Naive thymus-derived CD8-positive, alpha-beta T cell (primary cell): Measurements from ENCODE around the gene CYGB. TPM values are rescaled to one million over a fixed set of nuclear protein-coding genes. Genes with fewer than 3 reads are reported as not detected.

Source experiments
- ATAC-seq, 2 donors: fragments of 150-1000 bp; cut with Tn5 transposase in 1 of 2; sonication (Bioruptor Pico), chemical (Tn5 transposase) in 1 of 2; 1 replicate in 1 of 2; 2 replicates in 1 of 2; pipeline ENCODE4 v1.10.0; 2021; ENCODE audit warnings: mild to moderate bottlenecking in 2 of 2, moderate library complexity in 2 of 2
- POLR2A ChIA-PET: fragments of 350-600 bp; sonication (Branson Sonifier 250); formaldehyde crosslinking; loops from one replicate; lab custom pipeline; 2021; ENCODE audit warnings: antibody characterized with exemption; lab: Charles Lee
- DNase-seq, 10 donors: peaks; one replicate each; pipeline versions ENCODE4 v3.0.0 to v3.0.0-alpha.2; 2020 to 2022
- H3K27ac Mint-ChIP-seq, 10 donors: one replicate each; pipeline ENCODE4 v1.8.0; 2020 to 2022; ENCODE audit warnings: mild to moderate bottlenecking in 10 of 10, mixed read lengths in 10 of 10, moderate library complexity in 4 of 10, inconsistent platforms in 1 of 10
- H3K27me3 Mint-ChIP-seq, 5 donors: one replicate each; pipeline ENCODE4 v1.8.0; 2021 to 2022; ENCODE audit warnings: mixed read lengths in 5 of 5
- H3K36me3 Mint-ChIP-seq, 3 donors: one replicate each; pipeline ENCODE4 v1.8.0; 2020 to 2022; ENCODE audit warnings: mixed read lengths in 3 of 3, mild to moderate bottlenecking in 2 of 3, inconsistent platforms in 1 of 3
- H3K4me1 Mint-ChIP-seq, 4 donors: one replicate each; pipeline ENCODE4 v1.8.0; 2021 to 2022; ENCODE audit warnings: mixed read lengths in 4 of 4
- H3K4me3 Mint-ChIP-seq, 10 donors: one replicate each; pipeline ENCODE4 v1.8.0; 2020 to 2022; ENCODE audit warnings: mild to moderate bottlenecking in 10 of 10, mixed read lengths in 10 of 10, moderate library complexity in 6 of 10, inconsistent platforms in 1 of 10
- H3K9me3 Mint-ChIP-seq, 9 donors: one replicate each; pipeline ENCODE4 v1.8.0; 2020 to 2022; ENCODE audit warnings: mixed read lengths in 9 of 9, mild to moderate bottlenecking in 3 of 9, inconsistent platforms in 1 of 9, moderate library complexity in 1 of 9
- polyA plus RNA-seq, 3 donors: library from polyadenylated mRNA; unstranded; fragments of 300-500 nt; fragmentation: Illumina TruSeq; gene quantifications; one replicate each; pipeline ENCODE4 v1.2.3, GENCODE V29; 2021
- total RNA-seq, 8 experiments: library from RNA in 2 of 8; stranded (reverse) in 2 of 8; gene quantifications; one replicate each; pipeline ENCODE4 v1.2.3 and lab custom pipeline; 2021 to 2026

Gene CYGB
- total and polyA plus RNA-seq, 5 experiments from 2014 or later: 0.40 to 2.1 (median 0.53) TPM

DNA sequence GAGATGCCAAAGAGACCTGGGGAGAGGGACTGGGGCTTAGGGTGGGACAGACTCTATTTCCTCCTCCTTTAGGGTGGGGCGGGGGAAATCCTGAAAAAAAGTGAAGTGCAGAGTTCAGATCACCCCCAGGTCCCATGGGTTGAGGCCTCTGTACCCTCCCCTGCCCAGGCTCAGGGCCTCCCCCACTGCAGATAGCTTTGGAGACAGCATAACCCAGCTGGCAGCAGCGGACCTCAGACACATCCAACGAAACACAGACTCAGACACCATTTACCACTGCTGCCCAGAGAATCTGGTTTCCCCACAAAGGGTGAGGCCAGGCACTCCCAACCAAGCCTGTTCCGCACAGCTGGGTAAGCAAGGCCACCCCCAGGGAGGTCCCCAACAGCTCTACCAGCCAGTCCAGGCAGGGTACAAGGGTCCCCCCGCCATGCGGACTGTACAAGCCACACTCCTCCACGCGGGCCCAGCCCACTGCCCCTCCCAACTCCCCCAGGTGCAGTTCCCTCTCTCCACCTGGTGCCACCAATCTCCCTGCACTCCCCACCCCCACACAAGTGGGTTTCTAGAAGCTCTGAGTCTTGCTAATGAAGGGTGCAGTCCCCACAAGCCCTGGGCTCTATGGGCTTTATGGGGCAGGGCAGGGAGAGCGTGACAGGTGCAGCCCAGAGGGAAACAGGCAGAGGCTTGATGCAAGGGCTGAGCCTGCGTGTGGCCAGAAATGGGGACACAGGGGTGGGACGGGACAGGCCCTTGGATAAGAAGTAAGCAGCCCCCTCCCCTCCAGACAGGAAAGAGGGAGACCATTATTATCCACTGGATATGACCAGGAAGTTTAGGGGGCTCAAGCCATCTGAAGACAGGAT lies 45.2 kb downstream of the CYGB start:
- ATAC-seq (peak; percentile 48 to 52), DNase-seq (peak in 2 of 10 donors; percentile 24 to 30)
- Mint-ChIP-seq H3K4me1 (peaks cover 20 to 87% (median 49%) of the 10 kb centered on the region in 4 donors), H3K4me3 (peak overlapping the region; percentile 76 to 90 (median 83)), H3K27me3 (no peaks in the 10 kb centered on the region), H3K9me3 (no peaks in the 10 kb centered on the region), H3K36me3 (peaks cover 0 to 6% (median 6%) of the 10 kb centered on the region in 3 donors), H3K27ac (peak overlapping the region; percentile 45 to 96 (median 91))
- POLR2A ChIA-PET: interaction anchor here (0.8 to 2.9 kb wide), 7 partner anchors 7 to 1637 kb away, joined by 3 to 16 read pairs (median 4); partner anchors contain the start of gene RHBDF2

- no peaks in the 10 kb centered on the region for H3K27me3 Mint-ChIP-seq
- POLR2A ChIA-PET: interaction anchor here (0.6 to 2.9 kb wide), 7 partner anchors 8 to 67 kb away, joined by 3 to 16 read pairs (median 5); no protein-coding TSS in a partner anchor
- no peaks in the 10 kb centered on the region for H3K9me3 Mint-ChIP-seq
- DNase-seq: peak in 2 of 10 donors; percentile 32 to 37
- peak overlapping the region in 9 of 10 donors; percentile 71 to 96 (median 86) for H3K27ac Mint-ChIP-seq
- H3K36me3 Mint-ChIP-seq: peaks cover 0 to 7% (median 6%) of the 10 kb centered on the region in 3 donors
- peak; percentile 49 to 53 for ATAC-seq
- H3K4me3 Mint-ChIP-seq: peak overlapping the region; percentile 70 to 90 (median 83)
- peaks cover 18 to 80% (median 42%) of the 10 kb centered on the region in 4 donors for H3K4me1 Mint-ChIP-seq
Observed at GRCh38 chr17:76491271-76492122, 46.0 kb downstream of the CYGB start.

DNA sequence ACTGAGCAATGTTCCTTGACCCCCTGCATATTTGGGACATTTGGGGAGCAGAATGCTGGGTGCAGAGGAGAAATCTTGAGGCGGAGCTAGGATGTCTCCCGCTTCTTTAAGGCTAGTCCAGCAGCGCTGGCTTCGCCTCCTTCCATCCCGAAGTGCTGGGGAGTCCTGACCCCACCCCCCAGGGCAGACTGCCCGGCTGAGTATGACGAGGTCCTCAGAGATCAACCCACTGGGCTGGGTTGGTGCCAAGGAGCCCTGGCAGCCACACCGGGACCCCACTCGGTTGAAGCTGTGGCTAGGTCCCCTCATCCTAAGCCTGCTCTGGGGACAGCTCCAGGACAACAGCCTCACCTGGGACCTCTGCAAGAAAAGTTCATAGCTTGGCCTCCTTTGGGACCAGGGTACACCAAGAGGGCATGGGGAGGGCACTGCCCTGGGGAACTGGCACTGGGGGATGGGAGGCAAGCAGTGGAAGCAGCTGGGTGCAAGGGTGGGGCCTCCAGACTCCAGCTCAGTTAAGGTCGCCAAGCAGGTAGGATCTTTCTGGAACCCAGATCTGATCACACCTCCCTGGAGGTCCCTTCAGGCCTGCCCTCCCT lies 47.3 kb downstream of the CYGB start:
- ATAC-seq (no peak), DNase-seq (no peak)
- H3K4me3 Mint-ChIP-seq: peak overlapping the region in 2 of 10 donors; percentile 30 to 41
- H3K27me3 Mint-ChIP-seq: no peaks in the 10 kb centered on the region
- POLR2A ChIA-PET: interaction anchor here (0.6 to 2.9 kb wide), 7 partner anchors 9 to 65 kb away, joined by 3 to 16 read pairs (median 5); partner anchors contain the start of gene UBE2O
- no peaks in the 10 kb centered on the region for H3K9me3 Mint-ChIP-seq
- H3K36me3 Mint-ChIP-seq: peaks cover 0 to 10% (median 6%) of the 10 kb centered on the region in 3 donors
- peaks cover 20 to 76% (median 44%) of the 10 kb centered on the region in 4 donors for H3K4me1 Mint-ChIP-seq
- H3K27ac Mint-ChIP-seq: peak overlapping the region in 3 of 10 donors; percentile 40 to 88 (median 70)

- no peak for DNase-seq
- POLR2A ChIA-PET: interaction anchor here (0.6 to 0.8 kb wide), 2 partner anchors 210 to 232 kb away, joined by 3 to 4 read pairs; no protein-coding TSS in a partner anchor
- no peak overlapping the region for H3K4me3 Mint-ChIP-seq
- peaks cover 0 to 12% (median 6%) of the 10 kb centered on the region in 3 donors for H3K36me3 Mint-ChIP-seq
- ATAC-seq: no peak
- H3K9me3 Mint-ChIP-seq: peaks cover 0 to 1% (median 0%) of the 10 kb centered on the region in 9 donors
- H3K4me1 Mint-ChIP-seq: peaks cover 14 to 73% (median 29%) of the 10 kb centered on the region in 4 donors
- no peak overlapping the region for H3K27ac Mint-ChIP-seq
- no peaks in the 10 kb centered on the region for H3K27me3 Mint-ChIP-seq
Observed at GRCh38 chr17:76487451-76488192, 49.9 kb downstream of the CYGB start.

DNA sequence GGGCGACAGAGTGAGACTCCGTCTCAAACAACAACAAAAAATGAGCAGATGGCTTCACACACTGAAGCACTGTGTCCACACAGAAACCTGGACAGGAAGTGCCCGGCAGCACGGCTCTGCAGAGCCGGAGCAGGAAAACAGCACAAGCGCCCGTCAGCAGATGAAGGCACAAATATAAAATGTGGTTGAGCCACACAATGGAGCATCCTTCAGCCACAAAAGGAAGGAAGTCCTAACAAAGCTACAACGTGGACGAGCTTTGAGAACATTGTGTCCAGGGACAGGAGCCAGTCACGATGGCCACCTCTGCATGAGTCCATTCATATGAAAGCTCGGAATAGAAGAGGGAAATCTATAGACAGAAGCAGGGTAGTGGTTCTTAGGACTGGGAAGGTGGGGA lies 51.9 kb downstream of the CYGB start:
- Mint-ChIP-seq H3K4me1 (peaks cover 14 to 69% (median 22%) of the 10 kb centered on the region in 4 donors), H3K27ac (peak overlapping the region in 1 of 10 donors; percentile 51), H3K9me3 (peaks cover 0 to 1% (median 0%) of the 10 kb centered on the region in 9 donors), H3K4me3 (no peak overlapping the region), H3K27me3 (no peaks in the 10 kb centered on the region), H3K36me3 (peaks cover 0 to 12% (median 6%) of the 10 kb centered on the region in 3 donors)
- DNase-seq (no peak), ATAC-seq (no peak)
- POLR2A ChIA-PET: interaction anchor here (1.7 kb wide), 1 partner anchor 14 kb away, joined by 5 read pairs; no protein-coding TSS in a partner anchor

DNA sequence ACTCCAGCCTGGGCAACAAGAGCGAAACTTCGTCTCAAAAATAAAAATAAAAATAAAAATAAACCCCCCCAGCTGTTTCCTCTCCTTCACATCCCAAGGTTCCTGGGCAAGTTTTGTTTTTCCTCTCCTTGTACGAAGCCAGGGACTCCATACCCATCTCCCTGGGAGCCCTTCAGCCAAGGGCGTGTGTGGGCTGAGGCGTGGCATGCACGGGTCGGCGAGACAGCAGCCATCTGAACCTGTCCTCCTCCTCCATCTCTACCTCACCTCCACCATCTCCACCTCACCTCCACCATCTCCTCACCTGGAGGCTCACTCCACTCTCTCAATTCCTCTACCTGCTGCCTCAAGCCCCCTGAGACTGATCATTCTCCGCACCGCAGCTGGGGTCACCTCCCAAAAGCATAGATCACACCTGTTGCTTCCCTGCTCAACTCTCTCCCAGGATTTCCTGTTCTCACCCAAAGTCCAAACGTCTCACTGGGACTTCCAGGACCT lies 53.2 kb downstream of the CYGB start:
- no peaks in the 10 kb centered on the region for H3K27me3 Mint-ChIP-seq
- H3K27ac Mint-ChIP-seq: peak overlapping the region in 2 of 10 donors; percentile 51 to 71
- no peak overlapping the region for H3K4me3 Mint-ChIP-seq
- peaks cover 16 to 62% (median 22%) of the 10 kb centered on the region in 4 donors for H3K4me1 Mint-ChIP-seq
- peaks cover 0 to 12% (median 7%) of the 10 kb centered on the region in 3 donors for H3K36me3 Mint-ChIP-seq
- ATAC-seq: no peak
- POLR2A ChIA-PET: no interaction called here
- H3K9me3 Mint-ChIP-seq: peaks cover 0 to 1% (median 0%) of the 10 kb centered on the region in 9 donors
- DNase-seq: no peak

GRCh38 chr17:76481071-76481655 lies 56.3 kb downstream of the CYGB start:
- Mint-ChIP-seq H3K4me3 (peak overlapping the region in 6 of 10 donors; percentile 3 to 60 (median 31)), H3K27me3 (no peaks in the 10 kb centered on the region), H3K4me1 (peaks cover 19 to 48% (median 22%) of the 10 kb centered on the region in 4 donors), H3K36me3 (peaks cover 0 to 7% (median 3%) of the 10 kb centered on the region in 3 donors), H3K27ac (peak overlapping the region in 8 of 10 donors; percentile 17 to 74 (median 64)), H3K9me3 (peaks cover 0 to 1% (median 0%) of the 10 kb centered on the region in 9 donors)
- ATAC-seq (peak; percentile 40 to 49), DNase-seq (peak in 1 of 10 donors; percentile 34)
- POLR2A ChIA-PET: interaction anchor here (0.6 to 1.7 kb wide), 5 partner anchors 9 to 28 kb away, joined by 3 to 9 read pairs (median 4); partner anchors contain the start of genes RHBDF2 and UBE2O

GRCh38 chr17:76480632-76481031 lies 56.9 kb downstream of the CYGB start:
- POLR2A ChIA-PET: interaction anchor here (1.1 to 1.7 kb wide), 4 partner anchors 10 to 27 kb away, joined by 3 to 9 read pairs (median 4); partner anchors contain the start of genes RHBDF2 and UBE2O
- peak; percentile 77 to 97 for ATAC-seq
- peak in 5 of 10 donors; percentile 27 to 59 (median 44) for DNase-seq
- H3K4me1 Mint-ChIP-seq: peaks cover 17 to 46% (median 19%) of the 10 kb centered on the region in 4 donors
- no peaks in the 10 kb centered on the region for H3K27me3 Mint-ChIP-seq
- H3K9me3 Mint-ChIP-seq: peaks cover 0 to 1% (median 0%) of the 10 kb centered on the region in 9 donors
- peak overlapping the region in 8 of 10 donors; percentile 3 to 59 (median 30) for H3K4me3 Mint-ChIP-seq
- peaks cover 0 to 8% (median 3%) of the 10 kb centered on the region in 3 donors for H3K36me3 Mint-ChIP-seq
- peak overlapping the region; percentile 17 to 91 (median 70) for H3K27ac Mint-ChIP-seq

DNA sequence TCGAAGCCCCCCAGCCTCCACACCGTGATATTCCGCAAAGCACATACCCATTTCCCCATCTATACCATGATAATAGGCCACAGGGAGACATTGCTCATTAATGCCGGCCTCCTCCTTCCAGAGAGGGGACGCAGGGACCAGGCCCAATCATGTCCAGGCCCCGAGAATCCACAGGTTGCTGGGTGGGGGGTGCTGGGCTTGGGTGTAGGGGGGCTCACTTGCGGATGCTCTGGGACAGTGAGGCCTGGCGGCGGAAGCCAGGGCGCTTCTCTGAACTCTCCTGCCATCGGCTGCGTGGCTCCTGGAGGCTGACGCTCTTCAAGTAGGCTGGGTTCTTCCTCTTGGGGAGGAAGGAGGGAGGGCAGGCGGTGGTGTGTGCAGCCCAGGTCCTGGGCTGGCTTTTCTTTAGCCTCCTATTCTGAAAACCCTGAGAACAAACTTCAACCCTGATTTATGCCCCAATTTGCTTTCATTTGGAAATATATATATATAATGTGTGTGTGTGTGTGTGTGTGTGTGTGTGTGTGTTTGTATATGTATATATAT lies 57.9 kb downstream of the CYGB start:
- Mint-ChIP-seq H3K4me1 (peaks cover 16 to 39% (median 17%) of the 10 kb centered on the region in 4 donors), H3K27me3 (no peaks in the 10 kb centered on the region), H3K36me3 (peaks cover 0 to 7% (median 6%) of the 10 kb centered on the region in 3 donors), H3K27ac (no peak overlapping the region), H3K4me3 (peak overlapping the region in 1 of 10 donors; percentile 64), H3K9me3 (peaks cover 0 to 1% (median 0%) of the 10 kb centered on the region in 9 donors)
- ATAC-seq: no peak
- POLR2A ChIA-PET: interaction anchor here (1.6 kb wide), 1 partner anchor 22 kb away, joined by 3 read pairs; the partner anchor contains the start of gene RHBDF2
- DNase-seq: no peak
